Tibial nerve (tissue), 4 donors: ENCODE results near the gene SPIN4.
"Not testable (repeated sequence)": the region's sequence is repeated elsewhere in the genome, so short reads cannot be mapped to it uniquely, and the experiment has no call there.

ENCODE experiments used
- CTCF ChIP-seq, 5 experiments: fragments of 200-600 bp in 3 of 5; fragments of 450-650 bp in 2 of 5; sonication (generic) in 3 of 5; IDR thresholded peaks; one replicate each; pipeline ENCODE4 v1.5.1; 2016 to 2019; ENCODE audit warnings: antibody characterized with exemption in 5 of 5, mild to moderate bottlenecking in 3 of 5, moderate library complexity in 2 of 5
- EP300 ChIP-seq, 2 donors: sonication (generic); formaldehyde crosslinking; IDR thresholded peaks; one replicate each; pipeline ENCODE4 v1.6.1; 2017; ENCODE audit warnings: antibody characterized with exemption in 2 of 2, mild to moderate bottlenecking in 1 of 2
- POLR2A ChIP-seq, 2 donors: fragments of 450-650 bp; IDR thresholded peaks; one replicate each; pipeline ENCODE4 v1.6.1; 2017; ENCODE audit warnings: antibody characterized with exemption in 2 of 2, mild to moderate bottlenecking in 2 of 2, moderate library complexity in 2 of 2

GRCh38 chrX:63393094-63393493, 42.0 kb upstream of the SPIN4 start:
- not testable (repeated sequence) for TF ChIP-seq CTCF, EP300, POLR2A (IDR thresholded peaks at IDR 0.05)
